Mucosa of gallbladder (tissue), 1 donor: Measurements from ENCODE around the gene CNDP2. TPM values are rescaled to one million over a fixed set of nuclear protein-coding genes. Genes with fewer than 3 reads are reported as not detected.

Source experiments
- DNase-seq: peaks from one replicate; pipeline ENCODE4 v3.0.0-alpha.2; 2020; ENCODE audit warnings: low spot score
- total RNA-seq: library from RNA; stranded (reverse); gene quantifications from one replicate; pipeline ENCODE4 v1.2.1, GENCODE V29; 2021
- donor health status: DM: no; HTN: no; CAD: no.

The CNDP2 gene
- total RNA-seq, 1 donor from 2014 or later = 389 TPM

GRCh38 chr18:74472312-74472711 lies 23.9 kb upstream of the CNDP2 start:
- no peak for DNase-seq

- DNase-seq = no peak
Measured at GRCh38 chr18:74473976-74474640, 22.1 kb upstream of the CNDP2 start.

- DNase-seq = no peak
Measured at GRCh38 chr18:74476140-74476539, 20.0 kb upstream of the CNDP2 start.

- DNase-seq = no peak
Measured at GRCh38 chr18:74477771-74478170, 18.4 kb upstream of the CNDP2 start.

DNA sequence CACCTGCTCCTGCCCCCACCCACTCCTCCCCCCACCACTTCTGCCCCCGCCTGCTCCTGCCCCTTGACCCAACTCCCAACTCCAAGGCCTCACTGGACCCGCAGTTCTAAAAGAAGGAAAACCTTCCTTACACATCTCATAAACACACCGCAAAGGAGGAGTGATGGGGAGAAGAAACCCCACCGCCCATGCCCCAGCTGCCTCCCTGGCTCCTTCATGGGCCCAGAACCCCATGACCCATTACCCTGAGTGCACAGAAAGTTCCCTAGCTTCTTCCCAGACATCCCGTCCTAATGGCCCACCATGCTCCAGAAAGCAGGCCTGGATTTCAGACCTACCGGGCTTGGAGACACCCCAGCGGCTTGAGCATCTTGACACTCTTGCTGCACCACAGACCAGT lies 17.8 kb upstream of the CNDP2 start:
- no peak for DNase-seq

GRCh38 chr18:74478880-74479279 lies 17.3 kb upstream of the CNDP2 start:
- DNase-seq = no peak

DNA sequence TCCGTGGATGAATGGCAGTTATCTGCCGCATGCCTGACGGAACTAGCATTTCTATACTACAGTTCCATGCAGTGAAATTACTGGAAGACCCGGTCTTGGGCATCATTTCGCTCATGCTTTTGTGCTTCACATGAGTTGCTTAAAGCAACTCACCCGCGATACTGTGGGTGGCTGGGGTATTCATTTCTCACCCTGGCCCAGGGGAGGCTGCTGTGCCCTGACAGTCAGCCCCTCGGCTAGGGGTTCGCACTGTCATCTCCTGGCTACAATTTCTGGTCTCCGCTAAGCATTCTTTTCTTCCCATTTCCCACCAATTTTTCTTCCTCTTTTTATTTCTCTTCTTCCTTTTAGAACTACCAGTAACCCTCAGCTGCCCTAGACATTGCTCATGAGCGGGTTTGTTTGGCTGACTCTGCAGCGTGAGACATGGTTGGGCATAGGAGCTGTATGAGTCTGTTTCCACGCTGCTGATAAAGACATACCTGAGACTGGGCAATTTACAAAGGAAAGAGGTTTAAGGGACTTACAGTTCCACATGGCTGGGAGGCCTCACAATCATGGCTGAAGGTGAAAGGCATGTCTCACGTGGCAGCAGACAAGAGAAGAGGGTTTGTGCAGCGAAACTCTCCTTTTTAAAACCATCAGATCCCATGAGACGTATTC lies 16.5 kb upstream of the CNDP2 start:
- DNase-seq = no peak

- DNase-seq = no peak
Measured at GRCh38 chr18:74480149-74480651, 16.0 kb upstream of the CNDP2 start.

DNA sequence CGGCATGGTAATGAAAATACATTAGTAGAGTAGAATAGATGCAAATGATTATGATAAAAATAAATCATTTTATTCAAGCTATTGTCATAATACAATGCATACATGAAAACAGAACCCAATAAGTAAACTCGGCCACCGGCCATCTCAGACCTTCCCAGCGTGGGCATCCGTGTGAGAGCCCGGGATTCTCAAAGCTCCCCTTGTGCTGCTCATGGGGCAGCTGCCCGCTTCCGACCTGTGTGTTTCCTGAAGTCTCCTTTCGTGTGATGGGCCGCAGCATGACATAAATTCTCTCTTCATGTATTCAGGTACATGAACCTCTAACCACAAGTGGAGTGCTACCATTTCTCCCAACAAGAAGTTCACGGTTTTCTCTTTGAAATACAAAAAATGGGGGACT lies 13.5 kb upstream of the CNDP2 start:
- no peak for DNase-seq

- no peak for DNase-seq
Measured at GRCh38 chr18:74486119-74486849, 9.9 kb upstream of the CNDP2 start.

- DNase-seq = no peak
Measured at GRCh38 chr18:74488354-74488753, 7.8 kb upstream of the CNDP2 start.

GRCh38 chr18:74488864-74489263 lies 7.3 kb upstream of the CNDP2 start:
- no peak for DNase-seq

- DNase-seq = no peak
Measured at GRCh38 chr18:74489676-74490075, 6.5 kb upstream of the CNDP2 start.

DNA sequence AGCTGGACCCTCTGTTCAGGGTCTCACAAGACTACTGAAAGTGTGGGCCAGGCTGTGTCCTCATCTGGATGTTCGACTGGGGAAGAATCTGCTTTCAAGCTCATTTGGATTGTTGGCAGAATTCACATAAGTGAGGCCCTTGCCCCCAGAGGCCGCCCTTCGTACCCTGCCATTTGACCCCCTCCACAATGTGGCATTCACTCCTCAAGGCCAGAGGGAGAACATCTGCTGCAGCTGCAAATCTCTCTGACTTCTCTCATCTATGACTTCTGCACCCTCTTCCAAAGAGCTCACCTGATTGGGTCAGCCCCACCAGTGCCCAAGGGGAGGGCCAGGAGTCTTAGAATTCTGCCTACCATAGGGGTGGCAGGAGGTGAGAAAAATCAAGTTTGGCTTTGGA lies 3.9 kb upstream of the CNDP2 start:
- DNase-seq = no peak

DNA sequence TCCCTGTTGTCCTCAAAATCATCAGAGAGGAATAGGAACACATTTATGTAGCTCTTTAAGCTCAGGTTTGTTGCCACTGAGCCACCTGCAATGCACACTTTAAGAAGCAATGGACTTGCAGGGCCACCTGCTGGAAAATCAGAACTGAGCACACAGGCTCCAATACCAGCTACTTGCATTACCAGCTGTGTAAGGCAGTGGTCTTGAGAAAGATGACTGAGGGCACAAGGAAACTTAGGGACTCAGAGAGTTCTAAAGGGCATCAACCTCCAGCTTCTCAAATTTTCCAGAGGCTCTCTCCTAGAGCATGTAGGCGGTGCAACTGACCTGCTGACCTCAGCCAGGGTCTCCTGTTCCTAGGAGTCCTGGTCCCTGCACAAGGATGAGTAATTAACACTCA lies 2.5 kb upstream of the CNDP2 start:
- peak; percentile 67 for DNase-seq

GRCh38 chr18:74494514-74494913 lies 1.6 kb upstream of the CNDP2 start:
- DNase-seq = no peak

GRCh38 chr18:74496508-74497323 lies 553 bp downstream of the CNDP2 start:
- DNase-seq = peak; percentile 44

DNA sequence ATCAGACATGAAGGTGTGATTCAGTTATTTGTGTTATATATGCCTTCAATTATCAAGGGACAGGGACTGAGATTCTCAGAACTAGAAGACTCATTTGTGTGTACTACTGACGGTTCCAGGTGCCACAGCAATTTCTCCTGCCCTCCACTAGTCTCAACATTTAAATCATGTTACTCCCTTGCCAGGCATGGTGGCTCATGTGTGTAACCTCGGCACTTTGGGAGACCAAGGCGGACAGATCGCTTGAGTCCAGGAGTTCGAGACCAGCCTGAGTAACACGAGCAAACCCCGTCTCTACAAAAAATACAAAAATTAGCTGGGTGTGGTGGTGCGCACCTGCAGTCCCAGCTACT lies 1.1 kb downstream of the CNDP2 start:
- DNase-seq = no peak

- no peak for DNase-seq
Measured at GRCh38 chr18:74497778-74498177, 1.6 kb downstream of the CNDP2 start.

DNA sequence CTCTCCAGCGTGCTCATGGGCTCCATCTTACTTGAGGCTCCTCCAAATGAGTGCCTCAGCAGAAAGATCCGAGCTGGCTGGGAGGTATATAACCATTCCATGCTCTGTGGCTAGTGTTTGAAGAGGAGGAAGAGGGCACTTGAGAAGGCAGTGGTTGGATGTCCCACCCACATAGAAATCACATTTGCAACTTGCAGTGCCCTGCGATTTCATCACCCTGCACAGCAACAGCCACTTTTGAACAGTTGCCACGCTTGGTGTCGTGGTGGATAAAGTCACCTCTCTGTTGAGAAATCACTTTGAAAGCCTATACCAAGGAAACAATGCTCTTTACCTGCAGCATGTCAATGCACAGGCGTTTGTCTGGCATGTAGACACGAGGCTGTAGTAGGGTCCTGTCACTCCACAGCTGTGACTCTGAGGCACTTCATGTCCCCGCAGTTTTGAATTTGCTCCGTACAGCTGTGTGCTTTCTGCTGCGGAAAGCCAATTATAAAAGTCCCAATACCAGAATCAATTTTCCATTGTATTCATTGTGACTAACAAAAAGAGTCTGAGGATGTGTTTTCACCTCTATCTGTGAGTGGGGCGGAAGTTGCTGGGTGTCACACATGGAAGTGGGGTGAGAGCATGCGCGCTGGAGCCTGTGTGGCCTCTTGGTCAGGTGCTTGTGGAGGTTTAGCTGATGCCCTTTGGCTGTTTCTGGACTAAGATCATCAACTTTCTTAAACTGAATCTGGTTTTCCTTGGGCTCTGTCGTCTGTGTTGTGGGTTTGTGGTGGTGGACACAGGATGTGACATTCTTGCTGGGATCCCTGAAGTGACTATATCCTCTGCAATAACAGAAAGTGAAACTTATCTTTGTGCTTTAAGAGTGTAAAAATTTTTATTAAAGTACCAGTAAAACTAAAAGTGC lies 2.8 kb downstream of the CNDP2 start:
- DNase-seq = peak; percentile 77

- DNase-seq = peak; percentile 77
Measured at GRCh38 chr18:74499633-74500032, 3.5 kb downstream of the CNDP2 start.
